ENCODE measurements around the gene TSNAXIP1.

DNA sequence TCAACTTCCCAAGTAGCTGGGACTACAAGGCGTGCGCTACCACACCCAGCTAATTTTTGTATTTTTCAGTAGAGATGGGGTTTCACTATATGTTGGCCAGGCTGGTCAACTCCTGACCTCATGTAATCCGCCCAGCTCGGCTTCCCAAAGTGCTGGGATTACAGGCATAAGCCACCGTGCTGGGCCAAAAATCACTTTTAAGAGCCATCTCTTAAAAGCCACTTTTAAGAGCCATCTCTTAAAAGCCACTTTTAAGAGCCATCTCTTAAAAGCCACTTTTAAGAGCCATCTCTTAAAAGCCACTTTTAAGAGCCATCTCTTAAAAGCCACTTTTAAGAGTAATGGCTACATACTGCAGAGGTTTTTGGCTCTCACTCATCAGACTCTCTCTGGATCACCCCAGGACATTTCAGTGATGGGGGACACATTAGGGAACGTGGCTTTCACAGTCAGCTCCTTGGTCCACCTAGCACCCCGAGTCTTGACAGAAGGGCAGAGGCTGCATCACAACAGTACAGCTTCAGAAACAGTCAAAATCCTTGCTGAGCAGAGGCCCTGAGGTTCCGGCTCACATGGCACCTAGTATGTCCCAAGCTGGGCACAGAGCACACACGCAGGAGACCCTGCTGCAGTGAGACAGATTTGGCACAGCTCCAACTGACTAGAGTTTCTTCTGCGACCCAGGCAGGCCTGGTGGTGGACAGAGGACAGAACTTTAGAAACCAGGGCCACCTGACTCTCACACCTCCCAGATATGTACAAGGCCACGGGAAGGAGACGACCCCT lies 23.9 kb upstream of the TSNAXIP1 start:
- TF ChIP-seq EZH2phosphoT487 (IDR thresholded peaks at IDR 0.05; ENCODE audit: insufficient read depth, low read depth) (no peak), EZH2 (IDR thresholded peaks at IDR 0.05; ENCODE audit: insufficient read depth, poor library complexity, severe bottlenecking) (no peak)

Measured in GM23248 (cell line).